Uterus (tissue), 4 donors: ENCODE measurements around the gene COLEC11. TPM values are rescaled to one million over a fixed set of nuclear protein-coding genes. Genes with fewer than 3 reads are reported as not detected.

Experiments
- DNase-seq, 2 donors: peaks; one replicate each; pipeline ENCODE4 v3.0.0-alpha.2; 2019 to 2020
- H3K27ac ChIP-seq, 2 donors: fragments of 200-600 bp; sonication (generic); 1 replicate in 1 of 2; 2 replicates in 1 of 2; pipeline ENCODE4 v1.5.1; 2016 to 2018
- H3K27me3 ChIP-seq, 2 donors: fragments of 200-600 bp; sonication (generic); one replicate each; pipeline ENCODE4 v1.5.1; 2018 to 2019; ENCODE audit warnings: control low read depth in 1 of 2
- H3K36me3 ChIP-seq, 2 donors: fragments of 200-600 bp; sonication (generic); one replicate each; pipeline ENCODE4 v1.5.1; 2019; ENCODE audit warnings: control low read depth in 1 of 2
- H3K4me1 ChIP-seq, 2 donors: fragments of 200-600 bp; sonication (generic); one replicate each; pipeline ENCODE4 v1.5.1; 2018 to 2019; ENCODE audit warnings: control low read depth in 1 of 2
- H3K4me3 ChIP-seq, 2 donors: fragments of 200-600 bp; sonication (generic); 1 replicate in 1 of 2; 2 replicates in 1 of 2; pipeline ENCODE4 v1.5.1; 2018 to 2019; ENCODE audit warnings: mild to moderate bottlenecking in 1 of 2
- H3K9me3 ChIP-seq, 2 donors: fragments of 200-600 bp; sonication (generic); one replicate each; pipeline ENCODE4 v1.5.1; 2019; ENCODE audit warnings: control low read depth in 1 of 2
- CTCF ChIP-seq, 4 experiments: fragments of 200-600 bp in 2 of 4; fragments of 450-650 bp in 2 of 4; sonication (generic) in 2 of 4; IDR thresholded peaks; one replicate each; pipeline ENCODE4 v1.5.1; 2016 to 2019; ENCODE audit warnings: antibody characterized with exemption in 4 of 4, mild to moderate bottlenecking in 2 of 4, moderate library complexity in 1 of 4
- POLR2A ChIP-seq, 2 donors: fragments of 450-650 bp; IDR thresholded peaks; one replicate each; pipeline ENCODE4 v1.6.1; 2016; ENCODE audit warnings: antibody characterized with exemption in 2 of 2, mild to moderate bottlenecking in 1 of 2, moderate library complexity in 1 of 2
- intact Hi-C: fragments of 100-400 bp; cut with DNase I; formaldehyde crosslinking; loops from one replicate; pipeline ENCODE4 v1.15.1; 2023; ENCODE audit warnings: low total_unique reads
- total RNA-seq, 4 donors: library from RNA; depleted of rRNA in 3 of 4; stranded (reverse); fragments of >200 nt in 3 of 4; gene quantifications; one replicate each; pipeline versions ENCODE4 v1.1.0 to v1.2.4, GENCODE V29; 2014 to 2023
- donor health status: DM: yes; HTN: yes; CAD: no.

The COLEC11 gene
- under 1 TPM in 2 of 4 donors, not detected in 2; 0.37 to 0.55 TPM for total RNA-seq

GRCh38 chr2:3594493-3595281 is at the start of gene COLEC11:
Gene COLEC11, plus strand, starts transcription at chr2:3595112. Its CDS starts 9,229 bp downstream, at chr2:3604341.
- intact Hi-C loops: no loop called here
- Histone ChIP-seq H3K4me3 (peak within 1 kb of the TSS; percentile 11 to 30), H3K4me1 (no peaks in the 10 kb centered on the region), H3K27me3 (no peaks in the 10 kb centered on the region), H3K9me3 (no peaks in the 10 kb centered on the region), H3K27ac (no peak within 1 kb of the TSS), H3K36me3 (no peaks in the 10 kb centered on the region)
- peak in 1 of 2 donors; percentile 37 for DNase-seq
- TF ChIP-seq POLR2A (IDR thresholded peaks at IDR 0.05) (no peak), CTCF (IDR thresholded peaks at IDR 0.05) (no peak)

GRCh38 chr2:3545788-3546478 is 49.0 kb upstream of the COLEC11 start:
- Histone ChIP-seq H3K27ac (no peak overlapping the region), H3K27me3 (no peaks in the 10 kb centered on the region), H3K36me3 (no peaks in the 10 kb centered on the region), H3K4me1 (no peaks in the 10 kb centered on the region), H3K4me3 (no peak overlapping the region), H3K9me3 (no peaks in the 10 kb centered on the region)
- TF ChIP-seq POLR2A (IDR thresholded peaks at IDR 0.05): no peak
- TF ChIP-seq CTCF (IDR thresholded peaks at IDR 0.05): no peak
- intact Hi-C loops: no loop called here
- no peak for DNase-seq

GRCh38 chr2:3547915-3548314 is 47.0 kb upstream of the COLEC11 start:
- intact Hi-C loops: no loop called here

GRCh38 chr2:3553946-3554345 is 41.0 kb upstream of the COLEC11 start:
- H3K4me1 ChIP-seq: no peaks in the 10 kb centered on the region
- TF ChIP-seq CTCF (IDR thresholded peaks at IDR 0.05): no peak
- TF ChIP-seq POLR2A (IDR thresholded peaks at IDR 0.05): no peak
- H3K9me3 ChIP-seq: no peaks in the 10 kb centered on the region
- H3K27ac ChIP-seq: no peak overlapping the region
- H3K27me3 ChIP-seq: no peaks in the 10 kb centered on the region
- H3K36me3 ChIP-seq: no peaks in the 10 kb centered on the region
- intact Hi-C loops: no loop called here
- DNase-seq: no peak
- H3K4me3 ChIP-seq: no peak overlapping the region

More at GRCh38 chr2:3547915-3548314, 47.0 kb upstream of the COLEC11 start:
- no peaks in the 10 kb centered on the region for H3K36me3 ChIP-seq
- no peaks in the 10 kb centered on the region for H3K9me3 ChIP-seq
- DNase-seq: no peak
- no peaks in the 10 kb centered on the region for H3K4me1 ChIP-seq
- H3K4me3 ChIP-seq: no peak overlapping the region
- no peak for TF ChIP-seq CTCF (IDR thresholded peaks at IDR 0.05)
- TF ChIP-seq POLR2A (IDR thresholded peaks at IDR 0.05): no peak
- no peak overlapping the region for H3K27ac ChIP-seq
- no peaks in the 10 kb centered on the region for H3K27me3 ChIP-seq

GRCh38 chr2:3557639-3558204 is 37.2 kb upstream of the COLEC11 start:
- Histone ChIP-seq H3K27ac (peak overlapping the region; percentile 90 to 95), H3K27me3 (no peaks in the 10 kb centered on the region), H3K4me3 (peak overlapping the region; percentile 98 to 99), H3K4me1 (no peaks in the 10 kb centered on the region), H3K9me3 (no peaks in the 10 kb centered on the region), H3K36me3 (no peaks in the 10 kb centered on the region)
- TF ChIP-seq CTCF (IDR thresholded peaks at IDR 0.05) (no peak), POLR2A (IDR thresholded peaks at IDR 0.05) (no peak)
- DNase-seq: no peak
- intact Hi-C loops: no loop called here
